Measurements from ENCODE around the gene NSDHL. TPM values are rescaled to one million over a fixed set of nuclear protein-coding genes. Genes with fewer than 3 reads are reported as not detected.
"Not testable (repeated sequence)": the region's sequence is repeated elsewhere in the genome, so short reads cannot be mapped to it uniquely, and the experiment has no call there.

Gene NSDHL
- total RNA-seq, 1 donor from 2014 or later, result 15.2 TPM

GRCh38 chrX:152904151-152905080 is 73.6 kb downstream of the NSDHL start:
- Histone ChIP-seq H3K36me3 (no peaks in the 10 kb centered on the region), H3K4me1 (peaks cover 26% of the 10 kb centered on the region), H3K27ac (peak overlapping the region; percentile 36), H3K4me3 (no peak overlapping the region), H3K27me3 (no peaks in the 10 kb centered on the region), H3K9me3 (no peaks in the 10 kb centered on the region)
- intact Hi-C loops (cut with DNase I), result no loop called here
- no peak for DNase-seq (ENCODE audit: extremely low spot score in 2 of 2)
- TF ChIP-seq POLR2AphosphoS5 (IDR thresholded peaks at IDR 0.05; ENCODE audit: insufficient read depth in 1 of 2, low read depth in 1 of 2) (peak in 1 of 2 donors; percentile 41), CTCF (IDR thresholded peaks at IDR 0.05) (peak in 1 of 3 experiments; percentile 42), POLR2A (IDR thresholded peaks at IDR 0.05) (peak in 1 of 2 donors; percentile 11)

DNA sequence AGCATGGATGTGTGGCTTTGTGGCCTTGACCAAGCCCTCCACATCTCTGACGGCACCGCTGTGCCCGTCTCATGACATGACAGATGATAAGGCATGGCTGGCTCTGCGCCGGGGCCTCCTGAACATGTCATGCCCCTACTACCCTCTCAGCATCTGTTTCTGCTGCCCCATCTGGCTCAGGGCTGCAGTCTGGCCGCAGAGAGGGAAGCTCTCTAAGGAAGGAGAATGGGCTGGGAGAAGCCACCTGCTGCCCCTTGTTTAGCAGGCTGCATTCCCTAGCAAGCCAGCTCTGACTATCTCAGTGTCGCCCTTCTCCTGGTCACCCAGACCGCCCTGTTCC is 74.2 kb downstream of the NSDHL start:
- TF ChIP-seq POLR2A (IDR thresholded peaks at IDR 0.05) (no peak), POLR2AphosphoS5 (IDR thresholded peaks at IDR 0.05; ENCODE audit: insufficient read depth in 1 of 2, low read depth in 1 of 2) (no peak), CTCF (IDR thresholded peaks at IDR 0.05) (no peak)
- H3K9me3 ChIP-seq, result no peaks in the 10 kb centered on the region
- no peaks in the 10 kb centered on the region for H3K36me3 ChIP-seq
- peak overlapping the region; percentile 36 for H3K27ac ChIP-seq
- intact Hi-C loops (cut with DNase I), result no loop called here
- no peak overlapping the region for H3K4me3 ChIP-seq
- DNase-seq (ENCODE audit: extremely low spot score in 2 of 2), result no peak
- H3K4me1 ChIP-seq, result peaks cover 26% of the 10 kb centered on the region
- no peaks in the 10 kb centered on the region for H3K27me3 ChIP-seq

GRCh38 chrX:152907084-152907651 is 76.3 kb downstream of the NSDHL start:
- peak overlapping the region; percentile 36 for H3K27ac ChIP-seq
- no peak for DNase-seq (ENCODE audit: extremely low spot score in 2 of 2)
- TF ChIP-seq POLR2AphosphoS5 (IDR thresholded peaks at IDR 0.05; ENCODE audit: insufficient read depth in 1 of 2, low read depth in 1 of 2), result peak in 1 of 2 donors; percentile 46
- TF ChIP-seq POLR2A (IDR thresholded peaks at IDR 0.05), result no peak
- H3K4me3 ChIP-seq, result no peak overlapping the region
- intact Hi-C loops (cut with DNase I), result no loop called here
- H3K9me3 ChIP-seq, result no peaks in the 10 kb centered on the region
- no peaks in the 10 kb centered on the region for H3K27me3 ChIP-seq
- no peaks in the 10 kb centered on the region for H3K36me3 ChIP-seq
- peaks cover 26% of the 10 kb centered on the region for H3K4me1 ChIP-seq

DNA sequence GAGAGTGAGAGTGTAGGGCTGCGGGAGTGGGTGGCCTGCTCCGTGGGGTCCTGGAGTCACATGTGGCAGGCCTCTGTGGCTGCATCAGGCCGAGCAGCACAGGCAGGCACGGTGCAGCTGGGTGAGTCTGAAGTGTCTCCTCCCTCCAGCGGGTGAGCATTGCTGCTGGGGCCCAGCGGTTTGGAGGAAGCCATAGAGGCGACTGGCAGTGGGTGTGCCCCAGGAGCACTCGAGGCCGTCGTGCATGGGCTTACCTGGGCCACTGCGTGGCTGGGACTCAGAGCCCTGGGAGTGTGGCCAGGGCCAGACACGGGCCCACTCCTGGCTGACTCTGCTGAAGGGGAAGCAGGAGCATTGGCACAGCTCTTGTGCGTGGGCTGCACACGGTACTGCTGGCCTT is 77.6 kb downstream of the NSDHL start:
- Histone ChIP-seq H3K36me3 (no peaks in the 10 kb centered on the region), H3K4me3 (no peak overlapping the region), H3K27me3 (no peaks in the 10 kb centered on the region), H3K27ac (no peak overlapping the region), H3K4me1 (peaks cover 26% of the 10 kb centered on the region), H3K9me3 (no peaks in the 10 kb centered on the region)
- TF ChIP-seq POLR2AphosphoS5 (IDR thresholded peaks at IDR 0.05; ENCODE audit: insufficient read depth in 1 of 2, low read depth in 1 of 2), result no peak
- no peak for DNase-seq (ENCODE audit: extremely low spot score in 2 of 2)
- intact Hi-C loops (cut with DNase I), result no loop called here

DNA sequence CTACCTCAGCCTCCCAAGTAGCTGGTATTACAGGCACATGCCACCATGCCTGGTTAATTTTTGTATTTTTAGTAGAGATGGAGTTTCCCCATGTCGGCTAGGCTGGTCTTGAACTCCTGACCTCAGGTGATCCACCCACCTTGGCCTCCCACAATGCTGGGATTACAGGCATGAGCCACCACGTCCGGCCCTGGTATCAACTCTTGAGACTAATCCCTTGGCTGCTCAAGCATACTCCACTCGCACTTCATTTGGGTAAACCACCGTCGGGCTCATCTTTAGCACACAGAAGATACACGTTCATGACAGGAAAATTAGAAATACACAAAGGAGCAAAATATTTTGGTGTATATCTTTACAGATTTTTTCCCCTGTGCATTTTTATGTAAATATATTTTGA is 79.2 kb downstream of the NSDHL start:
- H3K9me3 ChIP-seq; intact Hi-C loops (cut with DNase I); H3K4me3 ChIP-seq; H3K27me3 ChIP-seq; DNase-seq (ENCODE audit: extremely low spot score in 2 of 2); H3K27ac ChIP-seq; H3K36me3 ChIP-seq: not testable (repeated sequence)
- peaks cover 16% of the 10 kb centered on the region for H3K4me1 ChIP-seq

- intact Hi-C loops (cut with DNase I), result no loop called here
- Histone ChIP-seq H3K27ac (no peak overlapping the region), H3K4me3 (no peak overlapping the region), H3K27me3 (no peaks in the 10 kb centered on the region), H3K36me3 (no peaks in the 10 kb centered on the region), H3K4me1 (no peaks in the 10 kb centered on the region), H3K9me3 (no peaks in the 10 kb centered on the region)
- no peak for DNase-seq (ENCODE audit: extremely low spot score in 2 of 2)
- no peak for TF ChIP-seq POLR2A (IDR thresholded peaks at IDR 0.05)
- TF ChIP-seq POLR2AphosphoS5 (IDR thresholded peaks at IDR 0.05; ENCODE audit: insufficient read depth in 1 of 2, low read depth in 1 of 2), result no peak
- TF ChIP-seq CTCF (IDR thresholded peaks at IDR 0.05), result no peak
These were observed 81.2 kb downstream of the NSDHL start for GRCh38 chrX:152912106-152912505.

Measured in vagina (tissue), 2 donors.